GM12864 (cell line): ENCODE measurements around the gene C12orf75.
"Not testable (repeated sequence)": the region's sequence is repeated elsewhere in the genome, so short reads cannot be mapped to it uniquely, and the experiment has no call there.

Experiments
- DNase-seq: peaks from one replicate; pipeline ENCODE4 v3.0.0-alpha.2; 2011; ENCODE audit warnings: low read depth
- H3K4me3 ChIP-seq: 2 replicates; pipeline ENCODE4 v1.5.1; 2011; ENCODE audit warnings: mild to moderate bottlenecking, low read depth, low read length, control low read depth
- CTCF ChIP-seq: IDR thresholded peaks from 2 replicates; pipeline ENCODE4 v1.5.1; 2011; ENCODE audit warnings: low read depth, mild to moderate bottlenecking, moderate library complexity, low read length, control low read depth, inconsistent platforms; ENCODE audit errors: missing control alignments

The C12orf75 gene

GRCh38 chr12:105341010-105341409 lies 10.5 kb downstream of the C12orf75 start:
- no peak for DNase-seq
- TF ChIP-seq CTCF: no peak

GRCh38 chr12:105341620-105342019 lies 11.1 kb downstream of the C12orf75 start:
- not testable (repeated sequence) for DNase-seq, H3K4me3 ChIP-seq

More at GRCh38 chr12:105341010-105341409, 10.5 kb downstream of the C12orf75 start:
- no peak overlapping the region for H3K4me3 ChIP-seq

GRCh38 chr12:105342464-105342863 lies 12.0 kb downstream of the C12orf75 start:
- TF ChIP-seq CTCF: no peak
- H3K4me3 ChIP-seq: no peak overlapping the region
- DNase-seq: no peak

GRCh38 chr12:105343836-105344235 lies 13.3 kb downstream of the C12orf75 start:
- H3K4me3 ChIP-seq: no peak overlapping the region
- TF ChIP-seq CTCF: no peak
- no peak for DNase-seq

DNA sequence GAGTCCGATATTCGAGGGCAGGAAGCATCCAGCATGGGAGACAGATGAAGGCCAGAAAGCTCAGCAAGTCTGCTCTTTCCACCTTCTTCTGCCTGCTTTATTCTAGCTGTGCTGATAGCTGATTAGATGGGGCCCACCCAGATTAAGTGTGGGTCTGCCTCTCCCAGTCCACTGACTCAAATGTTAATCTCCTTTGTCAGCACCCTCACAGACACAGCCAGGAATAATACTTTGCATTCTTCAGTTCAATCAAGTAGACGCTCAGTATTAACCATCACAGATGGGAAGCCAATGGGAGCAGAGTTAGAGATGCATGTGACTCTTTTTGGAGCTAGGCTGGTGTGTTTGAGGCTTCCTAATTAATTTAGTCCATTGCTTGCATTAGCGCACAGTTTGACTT lies 17.0 kb downstream of the C12orf75 start:
- TF ChIP-seq CTCF: no peak
- H3K4me3 ChIP-seq: no peak overlapping the region
- DNase-seq: no peak

DNA sequence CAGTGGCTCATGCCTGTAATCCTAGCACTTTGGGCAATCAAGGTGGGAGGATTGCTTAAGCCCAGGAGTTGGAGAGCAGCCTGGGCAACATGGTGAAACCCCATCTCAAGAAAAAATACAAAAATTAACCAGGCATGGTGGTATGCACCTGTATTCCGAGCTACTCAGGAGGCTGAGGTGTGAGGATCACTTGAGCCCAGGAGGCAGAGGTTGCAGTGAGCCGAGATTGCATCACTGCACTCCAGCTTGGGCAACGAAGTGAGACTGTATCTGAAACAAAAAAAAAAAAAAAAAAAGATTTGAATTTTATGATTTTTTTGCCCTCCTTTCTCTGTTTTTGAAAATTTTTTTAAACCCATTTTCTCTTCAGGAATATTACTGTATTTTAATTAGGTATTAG lies 17.7 kb downstream of the C12orf75 start:
- H3K4me3 ChIP-seq: no peak overlapping the region
- TF ChIP-seq CTCF: no peak
- DNase-seq: no peak

- TF ChIP-seq CTCF: no peak
- no peak overlapping the region for H3K4me3 ChIP-seq
- DNase-seq: no peak
Observed at GRCh38 chr12:105348561-105348960, 18.1 kb downstream of the C12orf75 start.

DNA sequence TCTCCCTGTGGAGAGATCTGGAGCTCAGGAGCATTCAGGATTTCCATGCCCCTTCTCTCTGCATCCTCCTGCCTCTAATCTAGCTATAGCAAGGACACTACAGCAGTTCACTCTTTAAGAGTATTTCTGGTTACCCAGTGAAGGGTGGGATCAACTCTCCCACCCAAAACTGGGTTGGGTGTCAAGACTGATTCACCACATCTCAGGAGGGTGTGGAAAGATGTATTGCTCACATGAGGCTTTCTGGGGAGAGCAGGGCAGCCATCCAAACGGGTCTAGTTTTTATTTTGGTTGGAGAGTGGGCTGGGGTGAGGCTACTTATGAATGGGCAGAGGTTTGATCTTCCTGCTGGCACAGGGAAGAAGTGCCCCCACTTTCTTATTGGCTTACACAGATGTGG lies 18.6 kb downstream of the C12orf75 start:
- no peak for TF ChIP-seq CTCF
- no peak overlapping the region for H3K4me3 ChIP-seq
- DNase-seq: no peak
